Keratinocyte (primary cell): ENCODE data around the gene UCK2. TPM values are rescaled to one million over a fixed set of nuclear protein-coding genes. Genes with fewer than 3 reads are reported as not detected.

Experiments used
- DNase-seq: peaks from one replicate; pipeline ENCODE4 v3.0.0-alpha.2; 2011; ENCODE audit warnings: low read depth, missing footprints, low spot score
- FAIRE-seq: peaks from 2 replicates; lab custom pipeline; 2011; peaks lifted over from hg19 to GRCh38; lab: Jason Lieb, UNC
- H2AFZ ChIP-seq: 2 replicates; pipeline ENCODE4 v1.6.0; 2012; ENCODE audit warnings: low read length, control low read depth, inconsistent platforms; ENCODE audit not compliant: control insufficient read depth
- H3K27ac ChIP-seq: 2 replicates; pipeline ENCODE4 v1.5.1; 2011; ENCODE audit warnings: low read length; ENCODE audit not compliant: control insufficient read depth, insufficient read depth
- H3K27me3 ChIP-seq: 3 replicates; pipeline ENCODE4 v1.6.0; 2011; ENCODE audit warnings: low read length; ENCODE audit not compliant: control insufficient read depth, insufficient read depth; ENCODE audit errors: extremely low read depth
- H3K36me3 ChIP-seq, 2 experiments: 2 replicates in 1 of 2; 3 replicates in 1 of 2; pipeline ENCODE4 v1.5.1; 2011; ENCODE audit warnings: low read length in 2 of 2, mild to moderate bottlenecking in 1 of 2; ENCODE audit not compliant: control insufficient read depth in 2 of 2, insufficient read depth in 2 of 2; ENCODE audit errors: extremely low read depth in 1 of 2
- H3K4me1 ChIP-seq: 3 replicates; pipeline ENCODE4 v1.5.1; 2011; ENCODE audit warnings: low read length; ENCODE audit not compliant: control insufficient read depth, insufficient read depth; ENCODE audit errors: extremely low read depth
- H3K4me2 ChIP-seq: 3 replicates; pipeline ENCODE4 v1.6.0; 2011; ENCODE audit warnings: low read depth, low read length; ENCODE audit not compliant: control insufficient read depth, insufficient read depth; ENCODE audit errors: extremely low read depth
- H3K4me3 ChIP-seq, 3 experiments: fragments of 200-600 bp in 1 of 3; sonication (generic) in 1 of 3; 2 replicates in 2 of 3; 3 replicates in 1 of 3; pipeline ENCODE4 v1.5.1; 2011 to 2016; ENCODE audit warnings: low read length in 3 of 3, mild to moderate bottlenecking in 3 of 3, control low read depth in 2 of 3, inconsistent platforms in 1 of 3, low read depth in 1 of 3, mixed read lengths in 1 of 3, mixed run types in 1 of 3, moderate library complexity in 1 of 3; ENCODE audit not compliant: control insufficient read depth in 2 of 3, insufficient read depth in 2 of 3; ENCODE audit errors: extremely low read depth in 1 of 3
- H3K79me2 ChIP-seq: 2 replicates; pipeline ENCODE4 v1.6.0; 2012; ENCODE audit warnings: low read length; ENCODE audit not compliant: control insufficient read depth, insufficient read depth
- H3K9ac ChIP-seq: 3 replicates; pipeline ENCODE4 v1.6.0; 2011; ENCODE audit warnings: low read length; ENCODE audit not compliant: control insufficient read depth, insufficient read depth; ENCODE audit errors: extremely low read depth
- H3K9me1 ChIP-seq: 3 replicates; pipeline ENCODE4 v1.6.0; 2011; ENCODE audit warnings: low read length; ENCODE audit not compliant: control insufficient read depth, insufficient read depth; ENCODE audit errors: extremely low read depth
- H3K9me3 ChIP-seq: 2 replicates; pipeline ENCODE4 v1.5.1; 2012; ENCODE audit warnings: low read depth, low read length; ENCODE audit not compliant: control insufficient read depth
- H4K20me1 ChIP-seq: 3 replicates; pipeline ENCODE4 v1.6.0; 2011; ENCODE audit warnings: low read length; ENCODE audit not compliant: control insufficient read depth, insufficient read depth; ENCODE audit errors: extremely low read depth
- EZH2 ChIP-seq: IDR thresholded peaks from one replicate; pipeline ENCODE4 v1.6.1; 2012; ENCODE audit warnings: inconsistent platforms, mild to moderate bottlenecking, low read length, moderate library complexity
- dilution Hi-C: fragments of 300-500 bp; cut with MboI; formaldehyde crosslinking; loops from one replicate; pipeline ENCODE4 v1.7.0; 2020; ENCODE audit warnings: low sequenced_read_pairs; ENCODE audit not compliant: extremely low pct_ligation_motif_present
- polyA plus RNA-seq, 5 experiments: library from polyadenylated mRNA; depleted of rRNA in 3 of 5; stranded (reverse) in 3 of 5; stranded (forward) in 1 of 5; unstranded in 1 of 5; fragments of >200 nt; gene quantifications; 1 replicate in 1 of 5; 2 replicates in 3 of 5; 3 replicates in 1 of 5; pipeline versions ENCODE4 v1.2.1 to v1.2.3, GENCODE V29; 2011 to 2012; ENCODE audit warnings: missing spikeins in 2 of 5, low read depth in 1 of 5, low replicate concordance in 1 of 5
- TF ChIP-seq, protein P1 (sequence below), 3 experiments: IDR thresholded peaks in 1 of 3; conservative IDR thresholded peaks in 1 of 3; optimal IDR thresholded peaks in 1 of 3; 2 replicates in 2 of 3; 3 replicates in 1 of 3; pipeline versions ENCODE3 to v1.5.1; 2011; ENCODE audit warnings: low read length in 3 of 3, mild to moderate bottlenecking in 3 of 3, moderate library complexity in 2 of 3, control low read depth in 1 of 3, inconsistent platforms in 1 of 3; ENCODE audit not compliant: insufficient read depth in 2 of 3; ENCODE audit errors: extremely low read depth in 1 of 3

The UCK2 gene
- polyA plus RNA-seq, 1 donor (not counting 4 experiments of a cell fraction or from before 2014, with no cell fraction given) = 71.9 TPM

DNA sequence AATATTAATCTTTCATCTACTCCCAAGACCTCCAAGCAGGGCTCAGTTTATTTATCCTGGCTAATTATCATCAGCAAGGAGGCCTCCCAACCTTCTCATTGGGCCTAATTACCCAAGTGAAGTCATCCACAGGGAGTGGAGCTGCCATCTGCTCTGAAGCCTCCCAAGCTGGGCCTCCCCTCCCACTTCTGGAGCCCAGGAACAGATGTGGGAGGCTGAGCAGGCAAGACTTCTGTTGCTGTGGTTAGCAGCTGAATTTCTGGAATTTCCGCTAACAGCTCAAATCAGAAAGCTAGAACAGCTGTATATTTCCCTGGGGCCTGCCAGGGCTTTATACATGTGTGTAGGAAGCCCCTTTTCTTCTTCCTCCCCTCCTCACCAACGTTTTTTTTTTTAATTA lies 127.5 kb downstream of the UCK2 start:
- Histone ChIP-seq H3K9me1 (no peaks in the 10 kb centered on the region), H4K20me1 (no peaks in the 10 kb centered on the region), H3K36me3 (no peaks in the 10 kb centered on the region), H3K9ac (no peak overlapping the region), H3K27ac (no peak overlapping the region), H3K9me3 (no peaks in the 10 kb centered on the region), H2AFZ (no peak overlapping the region), H3K27me3 (no peaks in the 10 kb centered on the region), H3K4me1 (no peaks in the 10 kb centered on the region), H3K4me2 (no peak overlapping the region), H3K79me2 (no peaks in the 10 kb centered on the region), H3K4me3 (no peak overlapping the region)
- dilution Hi-C loops = no loop called here
- FAIRE-seq (no peak), DNase-seq (no peak)
- TF ChIP-seq EZH2 = no peak
- TF ChIP-seq, protein P1, sequence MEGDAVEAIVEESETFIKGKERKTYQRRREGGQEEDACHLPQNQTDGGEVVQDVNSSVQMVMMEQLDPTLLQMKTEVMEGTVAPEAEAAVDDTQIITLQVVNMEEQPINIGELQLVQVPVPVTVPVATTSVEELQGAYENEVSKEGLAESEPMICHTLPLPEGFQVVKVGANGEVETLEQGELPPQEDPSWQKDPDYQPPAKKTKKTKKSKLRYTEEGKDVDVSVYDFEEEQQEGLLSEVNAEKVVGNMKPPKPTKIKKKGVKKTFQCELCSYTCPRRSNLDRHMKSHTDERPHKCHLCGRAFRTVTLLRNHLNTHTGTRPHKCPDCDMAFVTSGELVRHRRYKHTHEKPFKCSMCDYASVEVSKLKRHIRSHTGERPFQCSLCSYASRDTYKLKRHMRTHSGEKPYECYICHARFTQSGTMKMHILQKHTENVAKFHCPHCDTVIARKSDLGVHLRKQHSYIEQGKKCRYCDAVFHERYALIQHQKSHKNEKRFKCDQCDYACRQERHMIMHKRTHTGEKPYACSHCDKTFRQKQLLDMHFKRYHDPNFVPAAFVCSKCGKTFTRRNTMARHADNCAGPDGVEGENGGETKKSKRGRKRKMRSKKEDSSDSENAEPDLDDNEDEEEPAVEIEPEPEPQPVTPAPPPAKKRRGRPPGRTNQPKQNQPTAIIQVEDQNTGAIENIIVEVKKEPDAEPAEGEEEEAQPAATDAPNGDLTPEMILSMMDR (optimal IDR thresholded peaks at IDR 0.05 in 1 of 3, IDR thresholded peaks at IDR 0.05 in 1 of 3, conservative IDR thresholded peaks at IDR 0.05 in 1 of 3; ENCODE audit: extremely low read depth in 1 of 3, insufficient read depth in 2 of 3, low read length in 3 of 3) = no peak

DNA sequence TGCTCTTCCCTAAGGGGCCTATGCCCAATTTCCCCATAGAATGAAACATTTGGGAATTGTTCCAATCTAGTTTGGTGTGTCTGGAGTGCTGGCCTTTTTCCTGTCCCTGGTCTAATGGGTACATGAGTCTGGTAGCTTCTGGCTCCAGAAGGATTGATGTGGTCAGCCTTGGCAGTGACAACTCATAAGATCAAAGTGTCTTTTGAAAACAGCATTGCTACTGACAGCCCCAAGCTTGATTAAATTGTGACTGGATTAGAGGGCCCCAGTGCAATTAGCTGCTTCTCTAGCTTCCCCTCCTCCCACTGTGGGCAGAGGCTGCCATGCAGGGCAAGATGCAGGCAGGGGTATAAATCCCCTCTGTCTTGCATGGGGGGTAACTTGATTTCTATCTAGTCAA lies 130.9 kb downstream of the UCK2 start:
- Histone ChIP-seq H3K36me3 (no peaks in the 10 kb centered on the region), H3K4me1 (no peaks in the 10 kb centered on the region), H3K9me1 (no peaks in the 10 kb centered on the region), H3K4me2 (no peak overlapping the region), H3K79me2 (no peaks in the 10 kb centered on the region), H4K20me1 (no peaks in the 10 kb centered on the region), H3K27ac (no peak overlapping the region), H3K27me3 (no peaks in the 10 kb centered on the region), H2AFZ (no peak overlapping the region), H3K4me3 (no peak overlapping the region), H3K9ac (no peak overlapping the region), H3K9me3 (no peaks in the 10 kb centered on the region)
- FAIRE-seq (no peak), DNase-seq (no peak)
- dilution Hi-C loops = no loop called here
- no peak for TF ChIP-seq EZH2
- TF ChIP-seq, protein P1 (optimal IDR thresholded peaks at IDR 0.05 in 1 of 3, IDR thresholded peaks at IDR 0.05 in 1 of 3, conservative IDR thresholded peaks at IDR 0.05 in 1 of 3; ENCODE audit: extremely low read depth in 1 of 3, insufficient read depth in 2 of 3, low read length in 3 of 3) = no peak
